GM12878 (cell line): Measurements from ENCODE around the gene TM9SF4. TPM values are rescaled to one million over a fixed set of nuclear protein-coding genes. Genes with fewer than 3 reads are reported as not detected.

Experiments used
- ATAC-seq: fragments of 200-7000 bp; cut with Tn5 transposase; 3 replicates; pipeline ENCODE4 v1.9.1; 2020; ENCODE audit warnings: mild to moderate bottlenecking, moderate library complexity
- BruUV-seq: library from RNA; stranded (reverse); fragments of 400-500 nt; replicated peaks from 2 replicates; lab custom pipeline; 2021; lab: Mats Ljungman, UMichigan
- CTCF ChIA-PET: fragments of 300-600 bp; sonication (Branson Sonifier 250); formaldehyde crosslinking; extraction: SDS; loops from one replicate; lab custom pipeline; 2021; ENCODE audit warnings: inconsistent platforms; lab: Yijun Ruan, JAX
- POLR2A ChIA-PET: fragments of 350-600 bp; formaldehyde crosslinking; extraction: SDS; loops from one replicate; lab custom pipeline; 2021; ENCODE audit warnings: inconsistent platforms; lab: Charles Lee
- RAD21 ChIA-PET: fragments of 300-600 bp; sonication (Branson Sonifier 250); formaldehyde crosslinking; loops from one replicate; lab custom pipeline; 2023; ENCODE audit warnings: antibody characterized with exemption; ENCODE audit not compliant: unreplicated experiment; lab: Charles Lee
- SMC1A ChIA-PET: fragments of 300-600 bp; sonication (Branson Sonifier 250); formaldehyde crosslinking; loops from one replicate; lab custom pipeline; 2023; ENCODE audit not compliant: unreplicated experiment, uncharacterized antibody; lab: Charles Lee
- DNase-seq: peaks from one replicate; pipeline ENCODE4 v3.0.0-alpha.2; 2011; ENCODE audit warnings: low read depth, low spot score
- FAIRE-seq: peaks from 3 replicates; lab custom pipeline; 2011; peaks lifted over from hg19 to GRCh38; lab: Jason Lieb, UNC
- H2AFZ ChIP-seq: 2 replicates; pipeline ENCODE4 v1.6.0; 2011; ENCODE audit warnings: low read depth, low read length, control low read depth; ENCODE audit not compliant: control insufficient read depth
- H3K27ac ChIP-seq: 2 replicates; pipeline ENCODE4 v1.5.1; 2011; ENCODE audit warnings: control low read depth; ENCODE audit not compliant: control insufficient read depth, insufficient read depth
- H3K27me3 ChIP-seq, 2 experiments: replicated peaks in 1 of 2; 2 replicates each; pipeline versions ENCODE4 v1.6.0 to v1.6.1; 2011; ENCODE audit warnings: low read length in 1 of 2; ENCODE audit not compliant: control insufficient read depth in 2 of 2, insufficient read depth in 2 of 2
- H3K36me3 ChIP-seq, 2 experiments: 2 replicates each; pipeline ENCODE4 v1.5.1; 2011; ENCODE audit warnings: low read length in 1 of 2; ENCODE audit not compliant: control insufficient read depth in 2 of 2, insufficient read depth in 2 of 2
- H3K4me1 ChIP-seq: 2 replicates; pipeline ENCODE4 v1.6.1; 2011; ENCODE audit warnings: mild to moderate bottlenecking, low read length, moderate library complexity, mixed read lengths; ENCODE audit not compliant: control insufficient read depth, insufficient read depth
- H3K4me2 ChIP-seq: 2 replicates; pipeline ENCODE4 v1.6.0; 2011; ENCODE audit warnings: control low read depth; ENCODE audit not compliant: control insufficient read depth, insufficient read depth
- H3K4me3 ChIP-seq: fragments of 200-600 bp; sonication (generic); 2 replicates; pipeline ENCODE4 v1.5.1; 2016
- H3K79me2 ChIP-seq: 2 replicates; pipeline ENCODE4 v1.6.0; 2011; ENCODE audit warnings: low read length; ENCODE audit not compliant: control insufficient read depth, insufficient read depth
- H3K9ac ChIP-seq: 2 replicates; pipeline ENCODE4 v1.8.0; 2011; ENCODE audit warnings: low read length, control low read depth, mixed read lengths; ENCODE audit not compliant: control insufficient read depth, insufficient read depth
- H3K9me3 ChIP-seq: replicated peaks from 3 replicates; pipeline ENCODE4 v1.5.1; 2011; ENCODE audit warnings: mild to moderate bottlenecking, low read length; ENCODE audit not compliant: control insufficient read depth, insufficient read depth
- H4K20me1 ChIP-seq: 2 replicates; pipeline ENCODE4 v1.6.0; 2011; ENCODE audit not compliant: control insufficient read depth, insufficient read depth
- ATF7 ChIP-seq: fragments of 450-650 bp; IDR thresholded peaks from 2 replicates; pipeline ENCODE4 v1.6.1; 2016; ENCODE audit warnings: low read depth, mild to moderate bottlenecking
- BRCA1 ChIP-seq: IDR thresholded peaks from 2 replicates; pipeline ENCODE4 v1.6.1; 2011; ENCODE audit warnings: low read depth, low read length, improper control_type of control experiment
- IKZF2 ChIP-seq, 2 experiments: fragments of 450-650 bp; IDR thresholded peaks; 2 replicates each; pipeline ENCODE4 v1.6.1; 2017; ENCODE audit warnings: mild to moderate bottlenecking in 2 of 2, moderate library complexity in 2 of 2
- LARP7 ChIP-seq: fragments of 450-650 bp; IDR thresholded peaks from 2 replicates; pipeline ENCODE4 v1.6.1; 2017; ENCODE audit warnings: mild to moderate bottlenecking
- MEF2A ChIP-seq: IDR thresholded peaks from 2 replicates; pipeline ENCODE4 v1.6.1; 2011; ENCODE audit warnings: low read depth, mild to moderate bottlenecking, low read length, moderate library complexity; ENCODE audit not compliant: insufficient read depth
- NRF1 ChIP-seq: conservative IDR thresholded peaks from 2 replicates; pipeline ENCODE4 v1.6.1; 2011; ENCODE audit warnings: mild to moderate bottlenecking, low read depth, low read length, improper control_type of control experiment
- POLR2A ChIP-seq: IDR thresholded peaks from 2 replicates; pipeline ENCODE4 v1.6.1; 2011; ENCODE audit warnings: low read depth, mild to moderate bottlenecking, low read length
- SMAD5 ChIP-seq: IDR thresholded peaks from 2 replicates; pipeline ENCODE4 v1.6.1; 2016; ENCODE audit warnings: antibody characterized with exemption, low read depth
- SREBF2 ChIP-seq: IDR thresholded peaks from 2 replicates; pipeline ENCODE4 v1.6.1; 2012; ENCODE audit warnings: mild to moderate bottlenecking, low read length
- TCF12 ChIP-seq: IDR thresholded peaks from 2 replicates; pipeline ENCODE4 v1.6.1; 2011; ENCODE audit warnings: low read depth, mild to moderate bottlenecking, low read length
- YY1 ChIP-seq: IDR thresholded peaks from 2 replicates; pipeline ENCODE4 v1.6.1; 2011; ENCODE audit warnings: low read depth, mild to moderate bottlenecking, low read length
- ZSCAN29 ChIP-seq: fragments of 450-650 bp; IDR thresholded peaks from 2 replicates; pipeline ENCODE4 v1.6.1; 2017; ENCODE audit warnings: mild to moderate bottlenecking, moderate library complexity
- WGBS: methylation state at CpG from one replicate; pipeline ENCODE4 v1.1.6; 2016; ENCODE audit warnings: low lambda C conversion rate; ENCODE audit not compliant: insufficient replicate concordance, insufficient coverage; ENCODE audit errors: missing lambda C conversion rate; 5-methylcytosine and 5-hydroxymethylcytosine counted together
- in situ Hi-C: fragments of 300-500 bp; cut with MboI; formaldehyde crosslinking; loops from 9 replicates; pipeline ENCODE4 v1.14.3; 2018; ENCODE audit warnings: mixed read lengths
- intact Hi-C: fragments of 100-400 bp; cut with micrococcal nuclease; formaldehyde crosslinking; loops from one replicate; pipeline ENCODE4 v1.14.2; 2022; ENCODE audit not compliant: unreplicated experiment
- polyA plus RNA-seq, 11 experiments: library from polyadenylated mRNA; depleted of rRNA in 4 of 11; unstranded in 6 of 11; stranded (reverse) in 5 of 11; fragments of >200 nt; fragmentation: Nextera tagmentation in 4 of 11; fragmentation: Illumina TruSeq in 1 of 11; extraction: Ambion mirVana in 4 of 11; extraction: Trizol in 1 of 11; gene quantifications; 1 replicate in 1 of 11; 2 replicates in 10 of 11; pipeline versions ENCODE4 v1.2.1 to v1.2.3, GENCODE V29; 2011 to 2016; ENCODE audit warnings: inconsistent platforms in 2 of 11, missing spikeins in 2 of 11, low read depth in 1 of 11
- total RNA-seq, 4 experiments: library from RNA; depleted of rRNA in 3 of 4; stranded (reverse); fragments of >200 nt in 3 of 4; fragmentation: Illumina TruSeq in 1 of 4; extraction: Trizol in 1 of 4; gene quantifications; 2 replicates each; pipeline versions ENCODE4 v1.2.1 to v1.2.3, GENCODE V29; 2013 to 2021
- TF ChIP-seq, protein P1 (sequence below): fragments of 450-650 bp; IDR thresholded peaks from 2 replicates; pipeline ENCODE4 v1.6.1; 2017; ENCODE audit warnings: mild to moderate bottlenecking, moderate library complexity
- TF ChIP-seq, protein P2 (sequence below): fragments of 450-650 bp; IDR thresholded peaks from 2 replicates; pipeline ENCODE4 v1.6.1; 2016; ENCODE audit warnings: mild to moderate bottlenecking

Gene TM9SF4
- total and polyA plus RNA-seq, 10 of the 15 experiments (the other 5 are each of a cell fraction or from before 2014, with no cell fraction given) = 8.5 to 47.8 (median 24.3) TPM

DNA sequence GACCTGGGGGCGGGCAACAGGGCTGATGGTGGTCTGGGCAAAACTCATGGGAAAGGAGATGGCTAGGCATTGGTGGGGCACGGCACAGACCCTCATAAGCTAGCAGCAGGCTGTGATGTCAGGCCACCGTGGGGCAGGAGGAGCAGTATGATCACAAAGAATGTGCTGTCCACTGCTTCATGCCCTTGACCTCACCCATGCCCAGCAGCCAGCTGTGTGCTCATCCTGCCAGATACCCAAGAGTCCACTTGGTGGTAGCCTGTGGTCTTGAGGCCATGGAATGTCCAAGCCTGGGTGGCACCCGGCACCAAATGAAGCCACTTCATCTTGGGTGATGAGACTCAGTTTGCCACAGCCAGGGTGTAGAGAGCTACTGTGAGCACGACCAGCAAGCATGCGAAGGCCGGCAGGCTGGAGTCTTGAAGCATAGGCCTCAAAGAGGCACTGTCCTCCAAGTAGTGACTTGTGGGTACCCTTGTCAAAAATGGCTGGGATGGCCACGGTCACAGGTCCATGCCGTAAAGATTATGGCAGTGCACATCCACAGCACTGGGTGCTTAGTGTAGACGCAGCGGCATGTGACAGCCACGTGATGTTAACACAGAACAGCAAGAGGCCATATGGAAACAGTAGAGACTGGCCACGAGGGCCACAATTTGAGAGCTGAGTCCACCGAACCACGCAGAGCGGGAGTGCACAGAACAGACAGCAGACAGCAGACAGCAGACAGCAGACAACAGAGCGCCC is 79.0 kb downstream of the TM9SF4 start:
- no peak overlapping the region for H3K9ac ChIP-seq
- in situ Hi-C loops = no loop called here
- peaks cover 0 to 3% of the 10 kb centered on the region in 2 experiments; a peak in 1 of 4 replicates for H3K36me3 ChIP-seq
- H3K79me2 ChIP-seq = no peaks in the 10 kb centered on the region
- ChIA-PET POLR2A (no interaction called here), RAD21 (no interaction called here), SMC1A (no interaction called here), CTCF (interaction anchor here (0.6 to 1.6 kb wide), 2 partner anchors 13 to 30 kb away, joined by 3 to 4 read pairs; no protein-coding TSS in a partner anchor)
- H3K27ac ChIP-seq = no peak overlapping the region
- no peaks in the 10 kb centered on the region for H3K27me3 ChIP-seq
- H3K4me1 ChIP-seq = no peaks in the 10 kb centered on the region
- no peaks in the 10 kb centered on the region; the same call in 1 of the 2 replicates for H4K20me1 ChIP-seq
- no peak for FAIRE-seq
- intact Hi-C loops = no loop called here
- H3K4me2 ChIP-seq = no peak overlapping the region
- no peak for DNase-seq
- ATAC-seq = no peak
- H3K9me3 ChIP-seq = no peaks in the 10 kb centered on the region
- BruUV-seq = no TSS peak
- H2AFZ ChIP-seq = no peak overlapping the region
- TF ChIP-seq IKZF2 (IDR thresholded peaks at IDR 0.05) = no peak
- TF ChIP-seq ZSCAN29 = no peak
- TF ChIP-seq POLR2A = 0 out of 2 replicates have a peak, but pooled peaks have one; percentile 18
- 88% methylated on average over 17 of the region's 17 CpGs for WGBS
- H3K4me3 ChIP-seq = no peak overlapping the region

DNA sequence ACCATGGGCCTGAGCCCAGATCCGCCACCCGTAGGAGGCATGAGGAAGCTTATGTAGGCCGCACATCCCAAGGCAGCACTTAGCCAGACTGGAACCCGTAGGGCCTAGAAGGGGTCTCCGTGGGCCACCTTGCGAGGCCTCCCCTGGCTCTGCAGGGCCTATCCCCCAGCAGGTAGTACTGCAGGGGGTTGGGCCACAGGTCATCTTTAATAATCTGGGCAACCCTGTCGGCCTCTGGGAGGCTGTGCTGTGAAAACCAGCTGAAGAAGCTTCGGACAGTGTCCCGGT is 79.6 kb downstream of the TM9SF4 start:
- DNase-seq (no peak), FAIRE-seq (no peak), ATAC-seq (no peak)
- ChIA-PET RAD21 (no interaction called here), POLR2A (no interaction called here), CTCF (interaction anchor here (0.6 to 1.6 kb wide), 3 partner anchors 12 to 484 kb away, joined by 3 to 4 read pairs (median 4); partner anchors contain the start of gene C20orf203), SMC1A (no interaction called here)
- no TSS peak for BruUV-seq
- Histone ChIP-seq H3K36me3 (peaks cover 0 to 5% of the 10 kb centered on the region in 2 experiments; a peak in 1 of 4 replicates), H3K27ac (no peak overlapping the region), H3K9ac (no peak overlapping the region), H3K27me3 (no peaks in the 10 kb centered on the region), H4K20me1 (no peaks in the 10 kb centered on the region; the same call in 1 of the 2 replicates), H3K4me2 (no peak overlapping the region), H3K9me3 (no peaks in the 10 kb centered on the region), H3K4me1 (no peaks in the 10 kb centered on the region), H2AFZ (no peak overlapping the region), H3K4me3 (no peak overlapping the region), H3K79me2 (no peaks in the 10 kb centered on the region)
- intact Hi-C loops = no loop called here
- in situ Hi-C loops = no loop called here
- WGBS = 89% methylated on average over 9 of the region's 9 CpGs
- TF ChIP-seq TCF12 = no peak
- no peak for TF ChIP-seq ATF7
- no peak for TF ChIP-seq MEF2A
- no peak for TF ChIP-seq LARP7
- no peak for TF ChIP-seq BRCA1
- no peak for TF ChIP-seq ZSCAN29
- TF ChIP-seq, protein P1, sequence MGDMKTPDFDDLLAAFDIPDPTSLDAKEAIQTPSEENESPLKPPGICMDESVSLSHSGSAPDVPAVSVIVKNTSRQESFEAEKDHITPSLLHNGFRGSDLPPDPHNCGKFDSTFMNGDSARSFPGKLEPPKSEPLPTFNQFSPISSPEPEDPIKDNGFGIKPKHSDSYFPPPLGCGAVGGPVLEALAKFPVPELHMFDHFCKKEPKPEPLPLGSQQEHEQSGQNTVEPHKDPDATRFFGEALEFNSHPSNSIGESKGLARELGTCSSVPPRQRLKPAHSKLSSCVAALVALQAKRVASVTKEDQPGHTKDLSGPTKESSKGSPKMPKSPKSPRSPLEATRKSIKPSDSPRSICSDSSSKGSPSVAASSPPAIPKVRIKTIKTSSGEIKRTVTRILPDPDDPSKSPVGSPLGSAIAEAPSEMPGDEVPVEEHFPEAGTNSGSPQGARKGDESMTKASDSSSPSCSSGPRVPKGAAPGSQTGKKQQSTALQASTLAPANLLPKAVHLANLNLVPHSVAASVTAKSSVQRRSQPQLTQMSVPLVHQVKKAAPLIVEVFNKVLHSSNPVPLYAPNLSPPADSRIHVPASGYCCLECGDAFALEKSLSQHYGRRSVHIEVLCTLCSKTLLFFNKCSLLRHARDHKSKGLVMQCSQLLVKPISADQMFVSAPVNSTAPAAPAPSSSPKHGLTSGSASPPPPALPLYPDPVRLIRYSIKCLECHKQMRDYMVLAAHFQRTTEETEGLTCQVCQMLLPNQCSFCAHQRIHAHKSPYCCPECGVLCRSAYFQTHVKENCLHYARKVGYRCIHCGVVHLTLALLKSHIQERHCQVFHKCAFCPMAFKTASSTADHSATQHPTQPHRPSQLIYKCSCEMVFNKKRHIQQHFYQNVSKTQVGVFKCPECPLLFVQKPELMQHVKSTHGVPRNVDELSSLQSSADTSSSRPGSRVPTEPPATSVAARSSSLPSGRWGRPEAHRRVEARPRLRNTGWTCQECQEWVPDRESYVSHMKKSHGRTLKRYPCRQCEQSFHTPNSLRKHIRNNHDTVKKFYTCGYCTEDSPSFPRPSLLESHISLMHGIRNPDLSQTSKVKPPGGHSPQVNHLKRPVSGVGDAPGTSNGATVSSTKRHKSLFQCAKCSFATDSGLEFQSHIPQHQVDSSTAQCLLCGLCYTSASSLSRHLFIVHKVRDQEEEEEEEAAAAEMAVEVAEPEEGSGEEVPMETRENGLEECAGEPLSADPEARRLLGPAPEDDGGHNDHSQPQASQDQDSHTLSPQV = no peak
- no peak for TF ChIP-seq SREBF2
- TF ChIP-seq YY1 = no peak
- no peak for TF ChIP-seq SMAD5
- TF ChIP-seq, protein P2, sequence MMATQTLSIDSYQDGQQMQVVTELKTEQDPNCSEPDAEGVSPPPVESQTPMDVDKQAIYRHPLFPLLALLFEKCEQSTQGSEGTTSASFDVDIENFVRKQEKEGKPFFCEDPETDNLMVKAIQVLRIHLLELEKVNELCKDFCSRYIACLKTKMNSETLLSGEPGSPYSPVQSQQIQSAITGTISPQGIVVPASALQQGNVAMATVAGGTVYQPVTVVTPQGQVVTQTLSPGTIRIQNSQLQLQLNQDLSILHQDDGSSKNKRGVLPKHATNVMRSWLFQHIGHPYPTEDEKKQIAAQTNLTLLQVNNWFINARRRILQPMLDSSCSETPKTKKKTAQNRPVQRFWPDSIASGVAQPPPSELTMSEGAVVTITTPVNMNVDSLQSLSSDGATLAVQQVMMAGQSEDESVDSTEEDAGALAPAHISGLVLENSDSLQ = no peak
- TF ChIP-seq NRF1 = no peak
